Measurements from ENCODE around the gene FGF18. TPM values are rescaled to one million over a fixed set of nuclear protein-coding genes. Genes with fewer than 3 reads are reported as not detected.

FGF18 gene
- total RNA-seq, 1 experiment from 2014 or later, result 0.94 TPM

- H3K79me2 ChIP-seq (ENCODE audit: insufficient read depth, low read length), result no peaks in the 10 kb centered on the region
- H3K27me3 ChIP-seq (ENCODE audit: insufficient read depth, low read length), result no peaks in the 10 kb centered on the region
- H3K23ac ChIP-seq (ENCODE audit: insufficient read length, low read depth, low read length), result no peak overlapping the region
- H3K9ac ChIP-seq (ENCODE audit: extremely low read depth, insufficient read length, low read length), result no peak overlapping the region
- peaks cover 4% of the 10 kb centered on the region; the same call in 1 of the 2 replicates for H3K4me1 ChIP-seq (ENCODE audit: insufficient read depth, low read length)
- peaks cover 2% of the 10 kb centered on the region; the same call in 1 of the 2 replicates for H3K27me3 Mint-ChIP-seq (ENCODE audit: low read depth)
- WGBS (ENCODE audit: extremely low coverage, insufficient read length, low lambda C conversion rate), result no CpG with 5 or more reads among the region's 6 CpGs
- no peaks in the 10 kb centered on the region for H3K9me3 Mint-ChIP-seq
- H3K14ac ChIP-seq (ENCODE audit: insufficient read depth, low read length), result no peak overlapping the region
- H3K9me3 ChIP-seq (ENCODE audit: control insufficient read depth, low read depth, low read length), result no peaks in the 10 kb centered on the region
- no peak overlapping the region for H2AFZ ChIP-seq (ENCODE audit: low read length)
- H3K18ac ChIP-seq (ENCODE audit: insufficient read length, low read depth, low read length), result no peak overlapping the region
- H3K4me1 Mint-ChIP-seq, result peaks cover 23 to 33% of the 10 kb centered on the region in 2 experiments
- no peak overlapping the region for H3T11ph ChIP-seq (ENCODE audit: low read length)
- no peaks in the 10 kb centered on the region for H3K79me1 ChIP-seq (ENCODE audit: insufficient read depth, low read depth, low read length, poor library complexity, severe bottlenecking)
- H3K4ac ChIP-seq (ENCODE audit: low read depth, low read length), result no peak overlapping the region
- no peak overlapping the region for H3K27ac ChIP-seq (ENCODE audit: insufficient read length, low read depth, low read length)
- no peak overlapping the region for H3K4me3 Mint-ChIP-seq
- no peak overlapping the region for H4K8ac ChIP-seq (replicated peaks; ENCODE audit: insufficient read length, low read depth, low read length)
- no peak overlapping the region for H3K56ac ChIP-seq (ENCODE audit: insufficient read length, low read depth, low read length)
- no peaks in the 10 kb centered on the region for H4K20me1 ChIP-seq (ENCODE audit: control insufficient read depth, insufficient read depth, insufficient read length)
- no peak overlapping the region for H4K5ac ChIP-seq (ENCODE audit: insufficient read length, low read depth, low read length)
- no peaks in the 10 kb centered on the region for H3K23me2 ChIP-seq (ENCODE audit: insufficient read length, low read depth, low read length, poor library complexity, severe bottlenecking)
- H2BK20ac ChIP-seq (ENCODE audit: low read depth, low read length, poor library complexity, severe bottlenecking), result no peak overlapping the region
- H3K27ac Mint-ChIP-seq, result no peak overlapping the region
- H2BK12ac ChIP-seq (ENCODE audit: insufficient read length, low read depth, low read length), result no peak overlapping the region
- H3K36me3 Mint-ChIP-seq (ENCODE audit: insufficient read depth in 1 of 3, low read depth in 3 of 3), result no peaks in the 10 kb centered on the region
- no peak for DNase-seq
- H4K91ac ChIP-seq (ENCODE audit: insufficient read length, low read depth, low read length), result no peak overlapping the region
- H2BK15ac ChIP-seq (ENCODE audit: low read depth, low read length), result no peak overlapping the region
- TF ChIP-seq, protein P1, sequence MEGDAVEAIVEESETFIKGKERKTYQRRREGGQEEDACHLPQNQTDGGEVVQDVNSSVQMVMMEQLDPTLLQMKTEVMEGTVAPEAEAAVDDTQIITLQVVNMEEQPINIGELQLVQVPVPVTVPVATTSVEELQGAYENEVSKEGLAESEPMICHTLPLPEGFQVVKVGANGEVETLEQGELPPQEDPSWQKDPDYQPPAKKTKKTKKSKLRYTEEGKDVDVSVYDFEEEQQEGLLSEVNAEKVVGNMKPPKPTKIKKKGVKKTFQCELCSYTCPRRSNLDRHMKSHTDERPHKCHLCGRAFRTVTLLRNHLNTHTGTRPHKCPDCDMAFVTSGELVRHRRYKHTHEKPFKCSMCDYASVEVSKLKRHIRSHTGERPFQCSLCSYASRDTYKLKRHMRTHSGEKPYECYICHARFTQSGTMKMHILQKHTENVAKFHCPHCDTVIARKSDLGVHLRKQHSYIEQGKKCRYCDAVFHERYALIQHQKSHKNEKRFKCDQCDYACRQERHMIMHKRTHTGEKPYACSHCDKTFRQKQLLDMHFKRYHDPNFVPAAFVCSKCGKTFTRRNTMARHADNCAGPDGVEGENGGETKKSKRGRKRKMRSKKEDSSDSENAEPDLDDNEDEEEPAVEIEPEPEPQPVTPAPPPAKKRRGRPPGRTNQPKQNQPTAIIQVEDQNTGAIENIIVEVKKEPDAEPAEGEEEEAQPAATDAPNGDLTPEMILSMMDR (conservative IDR thresholded peaks at IDR 0.05), result no peak
- no peak overlapping the region for H2BK120ac ChIP-seq (ENCODE audit: low read depth, low read length, poor library complexity, severe bottlenecking)
- H2BK5ac ChIP-seq (ENCODE audit: insufficient read length, low read length), result no peak overlapping the region
- H2AK5ac ChIP-seq (ENCODE audit: insufficient read length, low read length), result no peak overlapping the region
- H3K4me2 ChIP-seq (ENCODE audit: insufficient read depth, insufficient read length, low read length), result no peak overlapping the region
Measured at GRCh38 chr5:171498166-171498565, 78.7 kb downstream of the FGF18 start.
